Gastrocnemius medialis (tissue), 4 donors: Measurements from ENCODE around the gene ROR1. TPM values are rescaled to one million over a fixed set of nuclear protein-coding genes. Genes with fewer than 3 reads are reported as not detected.

Experiments
- ATAC-seq, 2 donors: fragments of 150-250 bp; one replicate each; pipeline ENCODE4 v1.9.1; 2016
- DNase-seq, 2 donors: peaks; one replicate each; pipeline ENCODE4 v3.0.0-alpha.2; 2019
- H3K27ac ChIP-seq, 4 donors: fragments of 200-600 bp; sonication (generic); 1 replicate in 1 of 4; 2 replicates in 3 of 4; pipeline ENCODE4 v1.5.1; 2016 to 2018; ENCODE audit warnings: mild to moderate bottlenecking in 2 of 4, moderate library complexity in 1 of 4
- H3K27me3 ChIP-seq, 3 donors: fragments of 200-600 bp; sonication (generic) in 2 of 3; 1 replicate in 1 of 3; 2 replicates in 2 of 3; pipeline versions ENCODE4 v1.5.1 to v1.6.0; 2016 to 2019; ENCODE audit warnings: mild to moderate bottlenecking in 1 of 3, moderate library complexity in 1 of 3
- H3K36me3 ChIP-seq, 2 donors: fragments of 200-600 bp; sonication (generic) in 1 of 2; one replicate each; pipeline ENCODE4 v1.5.1; 2017 to 2018
- H3K4me1 ChIP-seq, 2 donors: fragments of 200-600 bp; sonication (generic) in 1 of 2; one replicate each; pipeline ENCODE4 v1.5.1; 2016 to 2017; ENCODE audit warnings: mild to moderate bottlenecking in 2 of 2
- H3K4me3 ChIP-seq, 4 donors: fragments of 200-600 bp; sonication (generic) in 3 of 4; 1 replicate in 1 of 4; 2 replicates in 3 of 4; pipeline ENCODE4 v1.5.1; 2016 to 2019; ENCODE audit warnings: mild to moderate bottlenecking in 2 of 4
- H3K9me3 ChIP-seq, 3 donors: fragments of 200-600 bp; sonication (generic) in 2 of 3; 1 replicate in 1 of 3; 2 replicates in 2 of 3; pipeline ENCODE4 v1.5.1; 2016 to 2019
- CTCF ChIP-seq, 5 experiments: fragments of 450-650 bp in 3 of 5; fragments of 200-600 bp in 2 of 5; sonication (generic) in 2 of 5; IDR thresholded peaks in 4 of 5; conservative IDR thresholded peaks in 1 of 5; 1 replicate in 4 of 5; 2 replicates in 1 of 5; pipeline ENCODE4 v1.5.1; 2016 to 2019; ENCODE audit warnings: antibody characterized with exemption in 5 of 5, mild to moderate bottlenecking in 3 of 5, moderate library complexity in 3 of 5
- POLR2A ChIP-seq, 2 donors: fragments of 450-650 bp; IDR thresholded peaks; one replicate each; pipeline ENCODE4 v1.6.1; 2017; ENCODE audit warnings: antibody characterized with exemption in 2 of 2, mild to moderate bottlenecking in 2 of 2, moderate library complexity in 2 of 2
- in situ Hi-C, 4 donors: fragments of 200-750 bp; cut with MboI; loops; one replicate each; pipeline versions ENCODE4 v1.15.0 to v1.8.0; 2017; ENCODE audit warnings: low sequenced_read_pairs in 4 of 4
- intact Hi-C: fragments of 100-400 bp; cut with DNase I; formaldehyde crosslinking; loops from one replicate; pipeline ENCODE4 v1.15.1; 2023; ENCODE audit warnings: low total_unique reads
- total RNA-seq, 4 donors: library from RNA; depleted of rRNA; stranded (reverse); fragments of >200 nt; gene quantifications; one replicate each; pipeline versions ENCODE4 v1.1.0 to v1.2.3, GENCODE V29; 2016

Gene ROR1
- total RNA-seq, 4 donors from 2014 or later = 2.5 to 4.3 (median 3.6) TPM

GRCh38 chr1:63819795-63820194 lies 46.0 kb downstream of the ROR1 start:
- Histone ChIP-seq H3K9me3 (no peaks in the 10 kb centered on the region), H3K27ac (no peak overlapping the region), H3K4me1 (peaks cover 12 to 17% of the 10 kb centered on the region in 2 donors), H3K27me3 (no peaks in the 10 kb centered on the region), H3K36me3 (no peaks in the 10 kb centered on the region), H3K4me3 (no peak overlapping the region)
- TF ChIP-seq POLR2A (IDR thresholded peaks at IDR 0.05) (no peak), CTCF (IDR thresholded peaks at IDR 0.05 in 4 of 5, conservative IDR thresholded peaks at IDR 0.05 in 1 of 5) (no peak)
- intact Hi-C loops (no loop called here), in situ Hi-C loops (no loop called here)
- DNase-seq (no peak), ATAC-seq (no peak)

- intact Hi-C loops = no loop called here
- ATAC-seq (peak; percentile 42 to 49), DNase-seq (no peak)
- no peaks in the 10 kb centered on the region for H3K9me3 ChIP-seq
- H3K4me3 ChIP-seq = no peak overlapping the region
- in situ Hi-C loops = no loop called here
- TF ChIP-seq POLR2A (IDR thresholded peaks at IDR 0.05) (no peak), CTCF (IDR thresholded peaks at IDR 0.05 in 4 of 5, conservative IDR thresholded peaks at IDR 0.05 in 1 of 5) (no peak)
- no peaks in the 10 kb centered on the region for H3K27me3 ChIP-seq
- peaks cover 12 to 17% of the 10 kb centered on the region in 2 donors for H3K4me1 ChIP-seq
- no peaks in the 10 kb centered on the region for H3K36me3 ChIP-seq
- H3K27ac ChIP-seq = no peak overlapping the region
These were observed 47.5 kb downstream of the ROR1 start for GRCh38 chr1:63821091-63822005.

GRCh38 chr1:63822540-63822939 lies 48.7 kb downstream of the ROR1 start:
- Histone ChIP-seq H3K36me3 (no peaks in the 10 kb centered on the region), H3K27me3 (no peaks in the 10 kb centered on the region), H3K4me3 (no peak overlapping the region), H3K4me1 (peaks cover 5 to 17% of the 10 kb centered on the region in 2 donors), H3K9me3 (no peaks in the 10 kb centered on the region), H3K27ac (no peak overlapping the region)
- intact Hi-C loops = no loop called here
- DNase-seq (no peak), ATAC-seq (no peak)
- in situ Hi-C loops = no loop called here
- TF ChIP-seq POLR2A (IDR thresholded peaks at IDR 0.05) = no peak
- TF ChIP-seq CTCF (IDR thresholded peaks at IDR 0.05 in 4 of 5, conservative IDR thresholded peaks at IDR 0.05 in 1 of 5) = no peak

- intact Hi-C loops = no loop called here
- ATAC-seq = no peak
- in situ Hi-C loops = no loop called here
- H3K27me3 ChIP-seq = no peaks in the 10 kb centered on the region
- no peak overlapping the region for H3K27ac ChIP-seq
- H3K4me3 ChIP-seq = no peak overlapping the region
- H3K36me3 ChIP-seq = no peaks in the 10 kb centered on the region
- peaks cover 15 to 33% of the 10 kb centered on the region in 2 donors for H3K4me1 ChIP-seq
- DNase-seq = no peak
- TF ChIP-seq POLR2A (IDR thresholded peaks at IDR 0.05) = no peak
- no peak for TF ChIP-seq CTCF (IDR thresholded peaks at IDR 0.05 in 4 of 5, conservative IDR thresholded peaks at IDR 0.05 in 1 of 5)
- no peaks in the 10 kb centered on the region for H3K9me3 ChIP-seq
These were observed 50.6 kb downstream of the ROR1 start for GRCh38 chr1:63824451-63824850.
